Measurements from ENCODE around the gene MFAP4. TPM values are rescaled to one million over a fixed set of nuclear protein-coding genes. Genes with fewer than 3 reads are reported as not detected.
A peak's percentile ranks its signal among the peaks of the same experiment; 100 is the strongest.
"Not testable (repeated sequence)": the region's sequence is repeated elsewhere in the genome, so short reads cannot be mapped to it uniquely, and the experiment has no call there.

MFAP4 gene
- total RNA-seq, 2 donors from 2014 or later = not detected

- no peak for ATAC-seq
- Mint-ChIP-seq H3K27ac (no peak overlapping the region), H3K9me3 (no peaks in the 10 kb centered on the region), H3K4me3 (no peak overlapping the region), H3K27me3 (peaks cover 10 to 12% of the 10 kb centered on the region in 2 donors), H3K4me1 (ENCODE audit: low read depth in 2 of 2) (no peaks in the 10 kb centered on the region), H3K36me3 (no peaks in the 10 kb centered on the region)
- DNase-seq (ENCODE audit: low spot score) = no peak
Measured at GRCh38 chr17:19354748-19355147, 32.2 kb downstream of the MFAP4 start.

DNA sequence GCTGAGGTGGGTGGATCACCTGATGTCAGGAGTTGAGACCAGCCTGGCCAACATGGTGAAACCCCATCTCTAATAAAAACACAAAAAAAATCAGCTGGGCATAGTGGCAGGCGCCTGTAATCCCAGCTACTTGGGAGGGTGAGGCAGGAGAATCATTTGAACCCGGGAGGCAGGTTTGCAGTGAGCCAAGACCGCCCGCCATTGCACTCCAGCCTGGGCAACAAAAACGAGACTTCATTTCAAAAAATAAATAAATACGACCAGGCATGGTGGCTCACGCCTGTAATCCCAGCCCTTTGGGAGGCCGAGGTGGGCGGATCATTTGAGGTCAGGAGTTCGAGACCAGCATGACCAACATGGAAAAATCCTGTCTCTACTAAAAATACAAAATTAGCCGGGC is 33.6 kb downstream of the MFAP4 start:
- H3K36me3 Mint-ChIP-seq; ATAC-seq; H3K27ac Mint-ChIP-seq; H3K9me3 Mint-ChIP-seq; H3K4me1 Mint-ChIP-seq (ENCODE audit: low read depth in 2 of 2); H3K4me3 Mint-ChIP-seq: not testable (repeated sequence)
- DNase-seq (ENCODE audit: low spot score) = peak; percentile 26
- peaks cover 8 to 12% of the 10 kb centered on the region in 2 donors for H3K27me3 Mint-ChIP-seq

DNA sequence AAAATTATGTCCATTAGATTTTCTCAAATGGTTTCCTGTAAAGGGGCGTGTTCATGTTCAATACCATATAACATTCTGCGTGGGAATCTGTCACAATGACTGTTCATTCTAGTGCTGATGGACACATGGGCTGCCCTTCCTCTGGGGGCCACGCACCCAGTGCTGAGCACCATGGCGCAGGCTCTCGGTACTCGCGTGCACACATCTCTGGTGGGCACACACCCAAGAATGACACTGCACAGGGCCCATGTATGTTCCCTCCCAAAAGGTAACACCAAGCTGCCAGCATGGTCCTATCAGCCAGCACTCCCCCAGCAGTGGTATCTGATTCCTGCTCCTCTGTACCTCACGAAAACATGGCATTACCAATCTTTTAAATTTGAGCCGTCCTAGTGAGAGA is 38.2 kb downstream of the MFAP4 start:
- ATAC-seq = no peak
- no peak overlapping the region for H3K27ac Mint-ChIP-seq
- H3K36me3 Mint-ChIP-seq = no peaks in the 10 kb centered on the region
- no peak overlapping the region for H3K4me3 Mint-ChIP-seq
- no peaks in the 10 kb centered on the region for H3K4me1 Mint-ChIP-seq (ENCODE audit: low read depth in 2 of 2)
- DNase-seq (ENCODE audit: low spot score) = peak; percentile 0
- H3K9me3 Mint-ChIP-seq = no peaks in the 10 kb centered on the region
- H3K27me3 Mint-ChIP-seq = peaks cover 0 to under 1% of the 10 kb centered on the region in 2 donors

GRCh38 chr17:19348081-19348650 is 38.8 kb downstream of the MFAP4 start:
- no peak for ATAC-seq
- Mint-ChIP-seq H3K27ac (no peak overlapping the region), H3K4me3 (no peak overlapping the region), H3K27me3 (no peaks in the 10 kb centered on the region), H3K9me3 (no peaks in the 10 kb centered on the region), H3K4me1 (ENCODE audit: low read depth in 2 of 2) (no peaks in the 10 kb centered on the region), H3K36me3 (no peaks in the 10 kb centered on the region)
- peak; percentile 18 for DNase-seq (ENCODE audit: low spot score)

- Mint-ChIP-seq H3K4me3 (no peak overlapping the region), H3K36me3 (no peaks in the 10 kb centered on the region), H3K4me1 (ENCODE audit: low read depth in 2 of 2) (no peaks in the 10 kb centered on the region), H3K27me3 (no peaks in the 10 kb centered on the region), H3K9me3 (no peaks in the 10 kb centered on the region), H3K27ac (no peak overlapping the region)
- DNase-seq (ENCODE audit: low spot score) = peak; percentile 28
- ATAC-seq = no peak
Measured at GRCh38 chr17:19347323-19348080, 39.5 kb downstream of the MFAP4 start.

GRCh38 chr17:19346351-19347255 is 40.4 kb downstream of the MFAP4 start:
- Mint-ChIP-seq H3K36me3 (no peaks in the 10 kb centered on the region), H3K27me3 (peaks cover 4 to 7% of the 10 kb centered on the region in 2 donors), H3K4me3 (no peak overlapping the region), H3K27ac (no peak overlapping the region), H3K4me1 (ENCODE audit: low read depth in 2 of 2) (peaks cover 3 to 4% of the 10 kb centered on the region in 2 donors), H3K9me3 (no peaks in the 10 kb centered on the region)
- peak; percentile 56 for DNase-seq (ENCODE audit: low spot score)
- ATAC-seq = no peak

DNA sequence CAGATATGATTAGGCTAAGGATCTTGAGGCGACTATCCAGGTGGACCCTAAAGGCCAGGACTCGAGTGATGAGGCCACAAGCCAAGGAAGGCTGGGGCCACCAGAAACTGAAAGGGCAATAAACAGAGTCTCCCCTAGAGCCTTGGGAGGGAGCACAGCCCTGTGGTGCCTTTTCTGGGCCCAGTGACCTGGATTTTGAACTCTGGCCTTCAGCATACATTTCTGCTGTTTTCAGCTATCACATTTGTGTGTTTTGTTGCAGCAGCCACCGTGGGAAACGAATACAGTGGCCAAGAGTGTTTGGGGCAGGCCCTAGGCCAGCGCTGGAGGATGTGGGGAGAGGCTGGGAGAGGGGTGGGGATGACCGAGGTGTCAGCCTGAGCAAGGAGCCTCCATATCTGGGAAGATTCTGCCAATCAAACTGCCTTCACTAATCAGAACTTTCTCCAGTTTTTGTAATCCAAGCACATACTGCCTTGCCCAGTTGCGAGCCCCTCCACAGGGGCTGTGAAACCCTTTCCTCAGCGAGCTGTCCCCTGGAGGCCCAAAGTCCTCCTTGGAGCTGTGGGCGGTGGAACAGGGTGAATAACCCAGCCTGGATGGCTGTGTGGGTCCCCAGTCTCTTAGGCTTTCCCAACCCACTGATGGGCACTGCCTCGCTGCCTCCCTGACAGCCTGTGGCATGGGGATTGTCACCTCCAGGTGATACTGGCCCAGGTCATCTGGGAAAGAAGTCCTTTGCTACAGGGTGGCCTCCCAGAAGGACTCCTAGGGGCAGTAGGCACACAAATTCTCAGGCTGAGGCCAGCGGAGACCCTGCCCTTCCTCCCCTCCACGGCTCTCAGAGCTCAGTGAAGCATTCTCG is 41.3 kb downstream of the MFAP4 start:
- H3K27ac Mint-ChIP-seq = no peak overlapping the region
- ATAC-seq = no peak
- no peaks in the 10 kb centered on the region for H3K9me3 Mint-ChIP-seq
- H3K27me3 Mint-ChIP-seq = peaks cover 9 to 11% of the 10 kb centered on the region in 2 donors
- H3K4me1 Mint-ChIP-seq (ENCODE audit: low read depth in 2 of 2) = peaks cover 3 to 4% of the 10 kb centered on the region in 2 donors
- DNase-seq (ENCODE audit: low spot score) = no peak
- H3K4me3 Mint-ChIP-seq = no peak overlapping the region
- H3K36me3 Mint-ChIP-seq = no peaks in the 10 kb centered on the region

- Mint-ChIP-seq H3K27ac (no peak overlapping the region), H3K36me3 (no peaks in the 10 kb centered on the region), H3K4me3 (no peak overlapping the region), H3K4me1 (ENCODE audit: low read depth in 2 of 2) (peaks cover 3 to 4% of the 10 kb centered on the region in 2 donors), H3K9me3 (no peaks in the 10 kb centered on the region), H3K27me3 (peaks cover 9 to 11% of the 10 kb centered on the region in 2 donors)
- DNase-seq (ENCODE audit: low spot score) = peak; percentile 3
- no peak for ATAC-seq
Measured at GRCh38 chr17:19345067-19345460, 41.9 kb downstream of the MFAP4 start.

- Mint-ChIP-seq H3K9me3 (no peaks in the 10 kb centered on the region), H3K4me3 (no peak overlapping the region), H3K36me3 (no peaks in the 10 kb centered on the region), H3K4me1 (ENCODE audit: low read depth in 2 of 2) (peaks cover 3 to 4% of the 10 kb centered on the region in 2 donors), H3K27ac (no peak overlapping the region), H3K27me3 (peaks cover 9 to 11% of the 10 kb centered on the region in 2 donors)
- DNase-seq (ENCODE audit: low spot score) (peak; percentile 49), ATAC-seq (no peak)
Measured at GRCh38 chr17:19344311-19345066, 42.5 kb downstream of the MFAP4 start.

GRCh38 chr17:19343671-19344151 is 43.3 kb downstream of the MFAP4 start:
- Mint-ChIP-seq H3K27me3 (peaks cover 9 to 11% of the 10 kb centered on the region in 2 donors), H3K4me3 (no peak overlapping the region), H3K9me3 (no peaks in the 10 kb centered on the region)

DNA sequence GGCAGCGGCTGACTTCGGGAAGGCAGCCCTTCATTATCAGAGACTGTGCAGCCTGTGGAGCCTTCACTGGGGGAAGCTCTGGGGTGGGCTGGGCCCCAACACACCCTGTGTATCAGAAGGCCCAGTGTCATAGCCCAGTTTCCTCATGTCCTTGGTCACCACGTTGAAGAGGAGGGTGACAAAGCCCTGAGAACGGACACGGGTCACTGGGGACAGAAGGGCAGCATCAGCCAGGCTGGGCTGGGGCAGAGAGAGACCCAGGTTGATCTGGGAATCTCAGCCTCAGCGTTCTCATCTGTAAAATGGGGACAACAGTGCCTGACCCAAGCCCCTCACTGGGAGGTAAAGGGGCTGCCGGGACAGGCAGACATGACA is 43.7 kb downstream of the MFAP4 start:
- Mint-ChIP-seq H3K4me3 (no peak overlapping the region), H3K9me3 (no peaks in the 10 kb centered on the region), H3K27ac (no peak overlapping the region), H3K4me1 (ENCODE audit: low read depth in 2 of 2) (peaks cover 3 to 4% of the 10 kb centered on the region in 2 donors), H3K27me3 (peaks cover 9 to 11% of the 10 kb centered on the region in 2 donors), H3K36me3 (no peaks in the 10 kb centered on the region)
- DNase-seq (ENCODE audit: low spot score) = no peak
- no peak for ATAC-seq

More at GRCh38 chr17:19343671-19344151, 43.3 kb downstream of the MFAP4 start:
- H3K27ac Mint-ChIP-seq = no peak overlapping the region
- ATAC-seq = no peak
- DNase-seq (ENCODE audit: low spot score) = peak; percentile 28
- peaks cover 3 to 4% of the 10 kb centered on the region in 2 donors for H3K4me1 Mint-ChIP-seq (ENCODE audit: low read depth in 2 of 2)
- H3K36me3 Mint-ChIP-seq = no peaks in the 10 kb centered on the region

GRCh38 chr17:19342611-19343255 is 44.3 kb downstream of the MFAP4 start:
- ATAC-seq = peak in 1 of 2 donors; percentile 32
- DNase-seq (ENCODE audit: low spot score) = peak; percentile 59
- H3K9me3 Mint-ChIP-seq = no peaks in the 10 kb centered on the region
- peaks cover 9 to 11% of the 10 kb centered on the region in 2 donors for H3K27me3 Mint-ChIP-seq
- H3K4me1 Mint-ChIP-seq (ENCODE audit: low read depth in 2 of 2) = peaks cover 3 to 4% of the 10 kb centered on the region in 2 donors
- H3K27ac Mint-ChIP-seq = no peak overlapping the region
- no peak overlapping the region for H3K4me3 Mint-ChIP-seq
- no peaks in the 10 kb centered on the region for H3K36me3 Mint-ChIP-seq

Measured in natural killer cell treated with Interleukin-12 subunit alpha and Interleukin-12 subunit beta and Interleukin-15 and Interleukin-18, amount 100 ng/mL, for 72 hours (primary cell).